CD4-positive, CD25-positive, alpha-beta regulatory T cell (primary cell): ENCODE results near the gene CYP4X1. TPM values are rescaled to one million over a fixed set of nuclear protein-coding genes. Genes with fewer than 3 reads are reported as not detected.
"Not testable (repeated sequence)": the region's sequence is repeated elsewhere in the genome, so short reads cannot be mapped to it uniquely, and the experiment has no call there.

Experiments
- ATAC-seq, 2 donors: fragments of 150-1000 bp; cut with Tn5 transposase; one replicate each; pipeline ENCODE4 v1.10.0; 2021; ENCODE audit warnings: low read depth in 2 of 2, moderate number of reproducible peaks in 2 of 2, moderate library complexity in 1 of 2
- DNase-seq, 3 donors: peaks; one replicate each; pipeline versions ENCODE4 v3.0.0 to v3.0.0-alpha.2; 2012 to 2022; ENCODE audit warnings: mixed read lengths in 1 of 3
- H3K27ac ChIP-seq: one replicate; pipeline ENCODE4 v1.7.0; 2013; ENCODE audit warnings: mild to moderate bottlenecking, low read length; ENCODE audit not compliant: insufficient read depth, poor library complexity, severe bottlenecking
- H3K27me3 ChIP-seq: one replicate; pipeline ENCODE4 v1.7.0; 2013; ENCODE audit warnings: low read length; ENCODE audit not compliant: control insufficient read depth, insufficient read depth
- H3K36me3 ChIP-seq: one replicate; pipeline ENCODE4 v1.7.0; 2013; ENCODE audit warnings: mild to moderate bottlenecking, low read length, moderate library complexity; ENCODE audit not compliant: control insufficient read depth, insufficient read depth
- H3K4me1 ChIP-seq: 2 replicates; pipeline ENCODE4 v1.7.0; 2013; ENCODE audit warnings: mild to moderate bottlenecking, low read length; ENCODE audit not compliant: insufficient read depth, control insufficient read depth, poor library complexity, severe bottlenecking
- H3K4me3 ChIP-seq: one replicate; pipeline ENCODE4 v1.7.0; 2013; ENCODE audit warnings: low read depth, mild to moderate bottlenecking, low read length, moderate library complexity
- H3K9me3 ChIP-seq, 2 experiments: 1 replicate in 1 of 2; 2 replicates in 1 of 2; pipeline ENCODE4 v1.7.0; 2013; ENCODE audit warnings: low read length in 2 of 2, mild to moderate bottlenecking in 1 of 2, moderate library complexity in 1 of 2; ENCODE audit not compliant: control insufficient read depth in 2 of 2
- H3K27ac Mint-ChIP-seq, 3 donors: one replicate each; pipeline ENCODE4 v1.8.0; 2020 to 2022; ENCODE audit warnings: mild to moderate bottlenecking in 3 of 3, mixed read lengths in 3 of 3, moderate library complexity in 2 of 3
- H3K27me3 Mint-ChIP-seq: one replicate; pipeline ENCODE4 v1.8.0; 2022; ENCODE audit warnings: mild to moderate bottlenecking, mixed read lengths
- H3K36me3 Mint-ChIP-seq: one replicate; pipeline ENCODE4 v1.8.0; 2020; ENCODE audit warnings: mixed read lengths
- H3K4me1 Mint-ChIP-seq, 4 donors: one replicate each; pipeline ENCODE4 v1.8.0; 2020 to 2022; ENCODE audit warnings: mixed read lengths in 4 of 4, mild to moderate bottlenecking in 1 of 4
- H3K4me3 Mint-ChIP-seq, 4 donors: one replicate each; pipeline ENCODE4 v1.8.0; 2020 to 2022; ENCODE audit warnings: mild to moderate bottlenecking in 4 of 4, mixed read lengths in 4 of 4, moderate library complexity in 3 of 4
- H3K9me3 Mint-ChIP-seq, 7 donors: one replicate each; pipeline ENCODE4 v1.8.0; 2020 to 2022; ENCODE audit warnings: mixed read lengths in 7 of 7, mild to moderate bottlenecking in 3 of 7, moderate library complexity in 2 of 7
- polyA plus RNA-seq, 4 donors: library from polyadenylated mRNA; unstranded; fragments of 300-500 nt; fragmentation: Illumina TruSeq; gene quantifications; one replicate each; pipeline ENCODE4 v1.2.3, GENCODE V29; 2021
- total RNA-seq: library from RNA; stranded (reverse); gene quantifications from one replicate; pipeline ENCODE4 v1.2.3, GENCODE V29; 2022

CYP4X1 gene, protein sequence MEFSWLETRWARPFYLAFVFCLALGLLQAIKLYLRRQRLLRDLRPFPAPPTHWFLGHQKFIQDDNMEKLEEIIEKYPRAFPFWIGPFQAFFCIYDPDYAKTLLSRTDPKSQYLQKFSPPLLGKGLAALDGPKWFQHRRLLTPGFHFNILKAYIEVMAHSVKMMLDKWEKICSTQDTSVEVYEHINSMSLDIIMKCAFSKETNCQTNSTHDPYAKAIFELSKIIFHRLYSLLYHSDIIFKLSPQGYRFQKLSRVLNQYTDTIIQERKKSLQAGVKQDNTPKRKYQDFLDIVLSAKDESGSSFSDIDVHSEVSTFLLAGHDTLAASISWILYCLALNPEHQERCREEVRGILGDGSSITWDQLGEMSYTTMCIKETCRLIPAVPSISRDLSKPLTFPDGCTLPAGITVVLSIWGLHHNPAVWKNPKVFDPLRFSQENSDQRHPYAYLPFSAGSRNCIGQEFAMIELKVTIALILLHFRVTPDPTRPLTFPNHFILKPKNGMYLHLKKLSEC
- total RNA-seq (not detected), polyA plus RNA-seq (not detected)

DNA sequence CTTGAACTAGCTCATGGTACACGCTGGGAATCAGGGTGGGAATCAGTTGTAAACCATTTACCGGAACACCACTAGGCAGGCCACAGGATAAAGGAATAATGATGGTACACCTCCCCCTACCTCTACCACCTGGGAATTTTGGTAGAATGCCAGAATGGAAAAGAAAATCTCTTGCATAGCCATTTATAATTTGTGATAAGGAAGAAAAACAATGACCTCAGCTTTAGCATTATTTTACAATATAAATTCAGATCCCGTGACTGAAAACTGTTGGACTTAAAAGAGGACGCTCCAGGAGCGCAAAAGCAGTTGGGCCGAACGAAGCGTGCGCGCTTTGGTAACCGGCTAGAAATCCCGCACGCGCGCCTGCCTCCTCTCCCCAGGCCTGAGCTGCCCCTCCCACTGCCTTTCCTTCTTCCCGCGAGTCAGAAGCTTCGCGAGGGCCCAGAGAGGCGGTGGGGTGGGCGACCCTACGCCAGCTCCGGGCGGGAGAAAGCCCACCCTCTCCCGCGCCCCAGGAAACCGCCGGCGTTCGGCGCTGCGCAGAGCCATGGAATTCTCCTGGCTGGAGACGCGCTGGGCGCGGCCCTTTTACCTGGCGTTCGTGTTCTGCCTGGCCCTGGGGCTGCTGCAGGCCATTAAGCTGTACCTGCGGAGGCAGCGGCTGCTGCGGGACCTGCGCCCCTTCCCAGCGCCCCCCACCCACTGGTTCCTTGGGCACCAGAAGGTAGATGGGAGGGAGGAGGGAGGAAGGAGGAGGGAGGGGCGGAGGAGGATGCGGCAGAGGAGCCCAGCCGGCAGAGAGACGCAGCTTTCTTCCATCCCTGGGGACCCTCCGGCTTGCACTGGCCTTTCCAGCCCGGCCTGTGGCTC lies at the start of gene CYP4X1:
CYP4X1 (plus strand) TSS at position 402 of the 873 bp plus-strand sequence; CDS start at position 551, 149 bp downstream.
- Mint-ChIP-seq H3K27me3 (peaks cover 29% of the 10 kb centered on the region), H3K27ac (no peak within 1 kb of the TSS), H3K4me3 (no peak within 1 kb of the TSS)

DNA sequence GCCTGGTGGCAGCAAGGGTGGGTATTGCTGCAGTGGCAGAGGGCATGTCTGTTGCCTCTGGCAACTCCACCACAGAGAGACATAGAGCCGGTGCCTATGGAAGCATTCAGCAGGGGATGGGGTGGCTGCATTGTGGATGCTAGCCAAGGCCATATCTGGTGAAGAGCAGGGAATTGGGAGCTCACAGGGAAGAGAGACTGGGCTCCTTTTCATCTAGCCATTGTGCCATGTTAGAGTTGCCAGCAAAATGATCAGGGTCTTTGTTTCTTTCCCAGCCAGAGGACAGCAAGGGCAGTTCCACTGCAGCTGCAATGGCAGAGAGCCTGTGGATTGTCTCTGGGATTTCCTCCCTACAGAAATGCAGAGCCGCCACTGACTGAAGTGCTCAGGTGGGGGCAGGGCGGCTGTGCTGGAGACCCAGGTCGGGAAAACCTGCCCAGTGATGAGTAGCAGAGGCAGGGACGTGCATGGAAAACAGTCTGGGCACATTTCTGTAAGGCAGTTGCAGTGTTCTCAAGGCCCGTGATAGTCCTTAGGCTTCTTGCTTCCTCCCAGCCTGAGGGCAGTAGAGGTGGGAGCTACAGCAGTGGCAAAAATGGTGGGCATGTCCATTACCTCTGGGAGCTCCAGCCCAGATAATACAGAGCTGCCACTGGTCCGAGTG lies 40.2 kb upstream of the CYP4X1 start:
- Histone ChIP-seq H3K27ac (no peak overlapping the region), H3K4me3 (no peak overlapping the region), H3K9me3 (no peaks in the 10 kb centered on the region), H3K27me3 (no peaks in the 10 kb centered on the region), H3K36me3 (no peaks in the 10 kb centered on the region), H3K4me1 (no peaks in the 10 kb centered on the region)
- Mint-ChIP-seq H3K27ac (no peak overlapping the region), H3K36me3 (no peaks in the 10 kb centered on the region), H3K27me3 (peaks cover 19% of the 10 kb centered on the region), H3K9me3 (peaks cover 0 to 11% (median 4%) of the 10 kb centered on the region in 7 donors), H3K4me3 (no peak overlapping the region), H3K4me1 (no peaks in the 10 kb centered on the region)
- DNase-seq, result no peak
- ATAC-seq, result no peak

More for the DNA sequence above, at the start of gene CYP4X1:
- Histone ChIP-seq H3K4me3 (no peak within 1 kb of the TSS), H3K36me3 (no peaks in the 10 kb centered on the region), H3K27me3 (peaks cover 10% of the 10 kb centered on the region), H3K4me1 (no peaks in the 10 kb centered on the region), H3K27ac (no peak within 1 kb of the TSS), H3K9me3 (no peaks in the 10 kb centered on the region)
- DNase-seq (no peak), ATAC-seq (no peak)
- H3K36me3 Mint-ChIP-seq, result no peaks in the 10 kb centered on the region
- H3K9me3 Mint-ChIP-seq, result peaks cover 0 to 3% (median 0%) of the 10 kb centered on the region in 7 donors
- H3K4me1 Mint-ChIP-seq, result no peaks in the 10 kb centered on the region

DNA sequence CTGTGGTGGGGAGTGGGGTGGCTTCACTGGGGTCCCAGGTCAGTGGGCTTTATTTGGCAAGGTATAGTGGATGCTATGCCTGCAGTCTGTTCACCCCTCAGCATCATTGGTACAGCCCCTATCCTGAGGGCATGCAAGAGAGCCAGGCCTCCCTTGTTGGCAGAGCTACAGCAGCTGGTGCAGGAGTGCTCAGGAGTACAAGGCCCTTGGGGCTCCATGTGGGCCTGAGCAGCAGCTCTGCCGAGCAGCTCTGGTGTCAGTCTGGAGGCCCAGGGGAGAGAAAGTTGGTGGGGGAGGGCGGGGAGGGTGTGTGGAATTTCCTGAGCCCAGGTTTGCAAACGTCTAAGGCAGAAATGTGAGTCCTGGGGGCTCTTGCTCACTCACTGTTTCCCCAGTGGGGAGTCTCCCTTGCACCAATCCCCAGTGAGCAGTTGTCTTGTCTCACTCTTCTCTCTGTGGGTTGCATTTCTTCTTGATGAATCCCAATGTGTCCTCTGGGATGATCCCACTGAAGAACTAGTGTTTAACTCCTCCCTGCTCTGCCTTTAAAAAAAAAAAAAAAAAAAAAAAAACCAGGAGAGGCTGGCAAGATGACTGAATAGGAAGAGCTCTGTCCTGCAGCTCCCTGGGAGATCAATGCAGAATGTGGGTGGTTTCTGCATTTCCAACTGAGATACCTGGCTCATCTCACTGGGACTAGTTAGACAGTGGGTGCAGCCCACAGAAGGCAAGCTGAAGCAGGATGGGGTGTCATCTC lies 39.5 kb upstream of the CYP4X1 start:
- DNase-seq (no peak), ATAC-seq (no peak)
- Mint-ChIP-seq H3K4me1 (no peaks in the 10 kb centered on the region), H3K9me3 (peaks cover 0 to 11% (median 4%) of the 10 kb centered on the region in 7 donors), H3K36me3 (no peaks in the 10 kb centered on the region), H3K27ac (no peak overlapping the region), H3K27me3 (peaks cover 19% of the 10 kb centered on the region), H3K4me3 (no peak overlapping the region)
- Histone ChIP-seq H3K9me3 (no peaks in the 10 kb centered on the region), H3K27me3 (no peaks in the 10 kb centered on the region), H3K4me1 (no peaks in the 10 kb centered on the region), H3K27ac (no peak overlapping the region), H3K4me3 (no peak overlapping the region), H3K36me3 (no peaks in the 10 kb centered on the region)

DNA sequence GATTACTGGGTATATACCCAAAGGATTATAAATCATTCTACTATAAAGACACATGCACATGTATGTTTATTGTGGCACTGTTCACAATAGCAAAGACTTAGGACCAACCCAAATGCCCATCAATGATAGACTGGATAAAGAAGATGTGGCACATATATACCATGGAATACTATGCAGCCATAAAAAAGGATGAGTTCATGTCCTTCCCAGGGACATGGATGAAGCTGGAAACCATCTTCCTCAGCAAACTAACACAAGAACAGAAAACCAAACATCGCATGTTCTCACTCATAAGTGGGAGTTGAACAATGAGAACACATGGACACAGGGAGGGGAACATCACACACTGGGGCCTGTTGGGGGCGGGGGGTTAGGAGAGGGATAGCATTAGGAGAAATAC lies 32.9 kb upstream of the CYP4X1 start:
- H3K27me3 ChIP-seq, H3K4me1 ChIP-seq, H3K27me3 Mint-ChIP-seq, H3K27ac ChIP-seq, ATAC-seq, DNase-seq, H3K4me3 ChIP-seq, H3K9me3 Mint-ChIP-seq, H3K36me3 ChIP-seq, H3K9me3 ChIP-seq, H3K4me3 Mint-ChIP-seq, H3K4me1 Mint-ChIP-seq, H3K36me3 Mint-ChIP-seq: not testable (repeated sequence)
- H3K27ac Mint-ChIP-seq, result peak overlapping the region in 1 of 3 donors; percentile 33

DNA sequence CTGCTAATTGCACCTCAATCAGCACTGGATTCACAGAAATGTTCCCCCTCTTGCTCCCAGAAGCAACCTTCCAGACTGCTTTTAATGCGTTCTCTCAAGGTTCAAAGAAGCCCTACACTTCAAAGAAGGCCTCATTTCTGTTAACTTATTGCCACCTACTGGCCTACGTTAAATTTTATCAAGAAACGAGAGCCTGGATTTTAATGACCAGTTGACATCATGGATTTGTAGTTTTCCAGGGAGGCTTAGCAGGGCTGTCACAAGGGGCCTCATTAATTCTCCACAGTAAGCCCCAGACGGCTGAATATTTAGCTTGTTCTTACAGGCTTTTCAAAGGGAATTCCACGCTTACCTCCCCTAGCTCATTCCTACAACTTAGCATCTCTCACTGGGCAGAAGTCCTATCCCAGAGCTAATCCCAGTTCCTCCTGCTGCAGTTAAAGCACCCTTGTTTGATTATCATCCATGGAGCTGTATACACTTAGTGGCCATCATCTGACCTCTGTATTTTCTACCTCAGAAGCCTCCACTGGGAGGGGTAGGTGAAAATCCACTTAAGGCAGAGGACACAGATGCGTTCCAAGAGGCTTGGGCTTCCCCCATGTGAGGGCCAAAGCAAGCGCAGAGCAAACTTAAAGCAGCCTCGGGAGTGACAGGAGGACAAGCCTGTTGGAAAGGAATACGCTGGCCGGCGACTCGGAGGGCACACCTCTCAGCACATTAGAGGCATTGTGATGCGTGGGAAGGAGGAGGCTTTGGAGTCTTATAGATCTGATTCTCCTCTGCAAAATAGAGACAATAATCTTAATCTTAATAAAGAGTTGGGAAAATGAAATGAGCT lies 32.2 kb upstream of the CYP4X1 start:
- H3K4me1 ChIP-seq, result no peaks in the 10 kb centered on the region
- Mint-ChIP-seq H3K27me3 (peaks cover 4% of the 10 kb centered on the region), H3K4me3 (no peak overlapping the region), H3K9me3 (peaks cover 0 to 2% (median 0%) of the 10 kb centered on the region in 7 donors), H3K27ac (no peak overlapping the region), H3K4me1 (no peaks in the 10 kb centered on the region), H3K36me3 (no peaks in the 10 kb centered on the region)
- no peaks in the 10 kb centered on the region for H3K36me3 ChIP-seq
- DNase-seq (peak in 1 of 3 donors; percentile 20), ATAC-seq (no peak)
- H3K4me3 ChIP-seq, result no peak overlapping the region
- no peaks in the 10 kb centered on the region for H3K27me3 ChIP-seq
- no peak overlapping the region for H3K27ac ChIP-seq
- no peaks in the 10 kb centered on the region for H3K9me3 ChIP-seq

DNA sequence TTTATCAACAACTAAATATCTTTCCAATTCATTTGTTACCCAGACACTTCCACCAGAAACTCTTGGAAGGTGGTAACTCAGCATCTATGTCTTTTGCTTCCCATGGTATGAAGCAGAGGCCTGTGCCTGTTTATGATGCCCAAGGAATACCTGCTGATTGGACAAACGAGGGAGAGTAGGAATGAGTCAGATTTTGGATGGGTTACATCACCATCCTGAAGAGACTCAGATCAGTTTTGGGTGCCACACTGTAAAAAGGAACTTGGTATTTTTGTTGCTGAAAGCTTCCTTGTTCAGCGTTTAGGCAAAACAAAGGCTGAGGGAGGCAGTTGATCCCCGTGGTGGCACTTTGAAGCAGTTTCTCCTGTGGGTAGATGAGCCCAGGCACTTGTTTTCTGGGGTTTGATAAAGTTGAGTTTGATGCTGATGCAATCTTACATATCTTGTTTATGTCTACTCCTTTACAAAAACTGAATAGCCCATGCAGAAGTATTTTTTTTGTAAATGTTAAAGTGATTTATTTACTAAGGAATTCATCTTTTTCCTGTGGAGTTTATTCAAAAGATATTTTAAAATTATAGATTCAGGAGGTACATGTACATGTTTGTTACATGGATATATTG lies 26.7 kb upstream of the CYP4X1 start:
- no peak overlapping the region for H3K27ac Mint-ChIP-seq
- H3K9me3 ChIP-seq, result no peaks in the 10 kb centered on the region

More for the DNA sequence above, 26.7 kb upstream of the CYP4X1 start:
- ATAC-seq (no peak), DNase-seq (no peak)
- Mint-ChIP-seq H3K4me1 (no peaks in the 10 kb centered on the region), H3K36me3 (no peaks in the 10 kb centered on the region), H3K4me3 (no peak overlapping the region), H3K9me3 (peaks cover 0 to 2% (median 0%) of the 10 kb centered on the region in 7 donors), H3K27me3 (peaks cover 15% of the 10 kb centered on the region)
- peaks cover 7% of the 10 kb centered on the region for H3K27me3 ChIP-seq
- H3K4me1 ChIP-seq, result no peaks in the 10 kb centered on the region
- no peaks in the 10 kb centered on the region for H3K36me3 ChIP-seq
- H3K27ac ChIP-seq, result no peak overlapping the region
- H3K4me3 ChIP-seq, result no peak overlapping the region
